ENCODE data around the gene TUBB2A.

GRCh38 chr6:3196770-3197169, 39.4 kb upstream of the TUBB2A start:
- TF ChIP-seq, protein P1, sequence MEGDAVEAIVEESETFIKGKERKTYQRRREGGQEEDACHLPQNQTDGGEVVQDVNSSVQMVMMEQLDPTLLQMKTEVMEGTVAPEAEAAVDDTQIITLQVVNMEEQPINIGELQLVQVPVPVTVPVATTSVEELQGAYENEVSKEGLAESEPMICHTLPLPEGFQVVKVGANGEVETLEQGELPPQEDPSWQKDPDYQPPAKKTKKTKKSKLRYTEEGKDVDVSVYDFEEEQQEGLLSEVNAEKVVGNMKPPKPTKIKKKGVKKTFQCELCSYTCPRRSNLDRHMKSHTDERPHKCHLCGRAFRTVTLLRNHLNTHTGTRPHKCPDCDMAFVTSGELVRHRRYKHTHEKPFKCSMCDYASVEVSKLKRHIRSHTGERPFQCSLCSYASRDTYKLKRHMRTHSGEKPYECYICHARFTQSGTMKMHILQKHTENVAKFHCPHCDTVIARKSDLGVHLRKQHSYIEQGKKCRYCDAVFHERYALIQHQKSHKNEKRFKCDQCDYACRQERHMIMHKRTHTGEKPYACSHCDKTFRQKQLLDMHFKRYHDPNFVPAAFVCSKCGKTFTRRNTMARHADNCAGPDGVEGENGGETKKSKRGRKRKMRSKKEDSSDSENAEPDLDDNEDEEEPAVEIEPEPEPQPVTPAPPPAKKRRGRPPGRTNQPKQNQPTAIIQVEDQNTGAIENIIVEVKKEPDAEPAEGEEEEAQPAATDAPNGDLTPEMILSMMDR (IDR thresholded peaks at IDR 0.05; ENCODE audit: insufficient read depth, low read depth, low read length) = no peak
- no peak for TF ChIP-seq EZH2 (IDR thresholded peaks at IDR 0.05; ENCODE audit: insufficient read depth, low read length)

All from astrocyte (in vitro differentiated cells and primary cell).